ENCODE data around the gene KCND3.

DNA sequence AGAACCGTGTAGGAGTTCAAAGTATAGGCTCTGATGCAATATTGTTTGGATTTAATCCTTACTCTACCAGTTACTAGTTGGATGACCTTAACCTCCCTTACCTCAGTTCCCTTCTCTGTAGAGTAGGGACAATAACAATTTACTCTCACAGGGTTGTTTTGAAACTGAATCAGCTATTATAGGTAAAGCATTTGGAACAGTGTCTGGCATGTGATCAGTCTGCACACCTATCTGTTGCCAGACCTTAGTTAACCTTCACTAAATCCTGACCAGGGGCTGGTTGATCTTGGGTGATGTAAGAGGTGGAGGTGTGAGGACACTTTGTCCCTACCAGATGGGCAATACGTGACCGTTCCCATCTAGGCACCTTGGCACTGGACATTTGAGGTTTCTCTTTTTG lies 126.9 kb downstream of the KCND3 start:
- TF ChIP-seq POLR2AphosphoS5 (IDR thresholded peaks at IDR 0.05; ENCODE audit: borderline replicate concordance, low read depth, low read length) (no peak), EZH2 (IDR thresholded peaks at IDR 0.05) (no peak)

Measured in SK-N-MC (cell line).